HepG2 (cell line): ENCODE data around the gene ARL4C. TPM values are rescaled to one million over a fixed set of nuclear protein-coding genes. Genes with fewer than 3 reads are reported as not detected.

Source experiments
- ATAC-seq: fragments of 200-7000 bp; cut with Tn5 transposase; 3 replicates; pipeline ENCODE4 v1.9.1; 2020; ENCODE audit warnings: mild to moderate bottlenecking, moderate library complexity
- BruUV-seq: library from RNA; stranded (reverse); fragments of 400-500 nt; replicated peaks from 2 replicates; lab custom pipeline; 2021; lab: Mats Ljungman, UMichigan
- CTCF ChIA-PET: fragments of 300-600 bp; formaldehyde crosslinking; extraction: SDS; loops from one replicate; lab custom pipeline; 2021; ENCODE audit warnings: low total read pairs, inconsistent platforms, low intra/inter-chr PET ratio; lab: Yijun Ruan, JAX
- POLR2A ChIA-PET: fragments of 350-600 bp; sonication (Branson Sonifier 250); formaldehyde crosslinking; loops from one replicate; lab custom pipeline; 2020; ENCODE audit warnings: antibody characterized with exemption, inconsistent platforms; lab: Yijun Ruan, JAX
- DNase-seq: peaks from one replicate; pipeline ENCODE4 v3.0.0-alpha.2; 2015; ENCODE audit warnings: low spot score
- FAIRE-seq: peaks from 3 replicates; lab custom pipeline; 2011; peaks lifted over from hg19 to GRCh38; lab: Jason Lieb, UNC
- H2AFZ ChIP-seq: one replicate; pipeline ENCODE4 v1.6.1; 2011; ENCODE audit warnings: low read length, inconsistent platforms
- H3K27ac ChIP-seq: fragments of 300-600 bp; 3 replicates; pipeline ENCODE4 v1.8.0; 2011; ENCODE audit warnings: mixed run types, mild to moderate bottlenecking, mixed read lengths, low read length, inconsistent platforms; ENCODE audit not compliant: insufficient read depth; ENCODE audit errors: extremely low read length
- H3K27me3 ChIP-seq, 2 experiments: fragments of 200-600 bp in 1 of 2; 2 replicates in 1 of 2; 3 replicates in 1 of 2; pipeline versions ENCODE4 v1.6.0 to v1.8.0; 2011; ENCODE audit warnings: low read length in 2 of 2, mild to moderate bottlenecking in 2 of 2, moderate library complexity in 2 of 2, inconsistent platforms in 1 of 2; ENCODE audit not compliant: insufficient read depth in 2 of 2, control insufficient read depth in 1 of 2
- H3K36me3 ChIP-seq, 2 experiments: fragments of 200-600 bp in 1 of 2; replicated peaks in 1 of 2; 2 replicates in 1 of 2; 3 replicates in 1 of 2; pipeline versions ENCODE4 v1.5.1 to v1.8.0; 2011; ENCODE audit warnings: low read length in 2 of 2, inconsistent platforms in 1 of 2; ENCODE audit not compliant: insufficient read depth in 2 of 2, control insufficient read depth in 1 of 2
- H3K4me1 ChIP-seq: 2 replicates; pipeline ENCODE4 v1.5.1; 2012; ENCODE audit warnings: low read length, inconsistent platforms; ENCODE audit not compliant: insufficient read depth
- H3K4me2 ChIP-seq: 2 replicates; pipeline ENCODE4 v1.6.0; 2011; ENCODE audit warnings: low read depth, low read length, inconsistent platforms
- H3K4me3 ChIP-seq, 3 experiments: fragments of 200-600 bp in 1 of 3; sonication (generic), shearing (Covaris generic) in 1 of 3; replicated peaks in 1 of 3; 2 replicates each; pipeline ENCODE4 v1.5.1; 2011 to 2016; ENCODE audit warnings: low read length in 3 of 3, inconsistent platforms in 2 of 3, low read depth in 2 of 3, mild to moderate bottlenecking in 2 of 3, control low read depth in 1 of 3, mixed read lengths in 1 of 3; ENCODE audit not compliant: insufficient read depth in 1 of 3
- H3K79me2 ChIP-seq: one replicate; pipeline ENCODE4 v1.6.1; 2011; ENCODE audit warnings: low read length, inconsistent platforms; ENCODE audit not compliant: insufficient read depth
- H3K9ac ChIP-seq: 2 replicates; pipeline ENCODE4 v1.6.0; 2011; ENCODE audit warnings: mild to moderate bottlenecking, low read depth, low read length, inconsistent platforms; ENCODE audit not compliant: insufficient read depth
- H3K9me3 ChIP-seq: 2 replicates; pipeline ENCODE4 v1.5.1; 2012; ENCODE audit warnings: mild to moderate bottlenecking, low read length
- H4K20me1 ChIP-seq: 2 replicates; pipeline ENCODE4 v1.6.0; 2011; ENCODE audit warnings: inconsistent platforms, mild to moderate bottlenecking, low read length, moderate library complexity; ENCODE audit not compliant: insufficient read depth
- FOXA1 ChIP-seq, 2 experiments: fragments of 450-650 bp in 1 of 2; sonication (generic) in 1 of 2; formaldehyde crosslinking in 1 of 2; IDR thresholded peaks; 2 replicates each; pipeline versions ENCODE4 v1.4.0 to v1.6.1; 2016 to 2020; ENCODE audit warnings: missing genetic modification reagents in 1 of 2
- HMG20A ChIP-seq: IDR thresholded peaks from 2 replicates; pipeline ENCODE4 v1.6.1; 2016; ENCODE audit warnings: borderline replicate concordance
- KAT7 ChIP-seq: IDR thresholded peaks from 2 replicates; pipeline ENCODE4 v1.6.1; 2018; ENCODE audit warnings: borderline replicate concordance, missing compliant biosample characterization
- KIAA2018 ChIP-seq: sonication (generic); formaldehyde crosslinking; IDR thresholded peaks from 2 replicates; pipeline ENCODE4 v1.5.0; 2020; ENCODE audit warnings: mild to moderate bottlenecking, missing genetic modification reagents, borderline replicate concordance
- MIER3 ChIP-seq: IDR thresholded peaks from 2 replicates; pipeline ENCODE4 v1.6.1; 2016; ENCODE audit warnings: missing compliant biosample characterization, borderline replicate concordance
- PHF21A ChIP-seq: sonication (generic); formaldehyde crosslinking; IDR thresholded peaks from 2 replicates; pipeline ENCODE4 v1.5.0; 2020; ENCODE audit warnings: mild to moderate bottlenecking, missing genetic modification reagents
- REST ChIP-seq, 2 experiments: IDR thresholded peaks; 2 replicates each; pipeline ENCODE4 v1.6.1; 2011 to 2012; ENCODE audit warnings: low read length in 2 of 2, borderline replicate concordance in 1 of 2, low read depth in 1 of 2, mild to moderate bottlenecking in 1 of 2, moderate library complexity in 1 of 2
- SETDB1 ChIP-seq: sonication (generic); formaldehyde crosslinking; IDR thresholded peaks from 2 replicates; pipeline ENCODE4 v1.5.1; 2020; ENCODE audit warnings: missing genetic modification reagents, mild to moderate bottlenecking, borderline replicate concordance
- XRCC5 ChIP-seq: fragments of 200-400 bp; formaldehyde crosslinking; optimal IDR thresholded peaks from 2 replicates; pipeline ENCODE3; 2017; ENCODE audit warnings: mild to moderate bottlenecking, low read length
- ZNF432 ChIP-seq: sonication (generic); formaldehyde crosslinking; IDR thresholded peaks from 2 replicates; pipeline ENCODE4 v1.5.0; 2020; ENCODE audit warnings: missing genetic modification reagents, mild to moderate bottlenecking, borderline replicate concordance
- ZNF44 ChIP-seq: sonication (generic); formaldehyde crosslinking; IDR thresholded peaks from 2 replicates; pipeline ENCODE4 v1.5.1; 2020; ENCODE audit warnings: mild to moderate bottlenecking, missing genetic modification reagents
- ZNF563 ChIP-seq: sonication (generic); formaldehyde crosslinking; IDR thresholded peaks from 2 replicates; pipeline ENCODE4 v1.8.0; 2022; ENCODE audit warnings: mild to moderate bottlenecking, moderate library complexity, missing genetic modification reagents
- WGBS: methylation state at CpG from one replicate; pipeline ENCODE4 v1.1.6; 2017; ENCODE audit warnings: low lambda C conversion rate; 5-methylcytosine and 5-hydroxymethylcytosine counted together
- in situ Hi-C: cut with HindIII; loops from 2 replicates; pipeline ENCODE4 v1.10.0; 2017; ENCODE audit warnings: low pct_unique_long_range_greater_than_20kb; ENCODE audit not compliant: extremely low pct_ligation_motif_present
- intact Hi-C: fragments of 100-400 bp; cut with micrococcal nuclease; formaldehyde crosslinking; loops from one replicate; pipeline ENCODE4 v1.10.0; 2022; ENCODE audit not compliant: unreplicated experiment
- polyA plus RNA-seq, 8 experiments: library from polyadenylated mRNA; depleted of rRNA in 3 of 8; stranded (reverse) in 7 of 8; unstranded in 1 of 8; fragments of >200 nt; fragmentation: Illumina TruSeq in 4 of 8; extraction: Trizol in 4 of 8; gene quantifications; 2 replicates each; pipeline versions ENCODE4 v1.2.1 to v1.2.3, GENCODE V29; 2011 to 2016; ENCODE audit warnings: low read depth in 4 of 8, missing spikeins in 1 of 8, mixed read lengths in 1 of 8; ENCODE audit not compliant: insufficient read depth in 1 of 8
- total RNA-seq, 5 experiments: library from RNA; depleted of rRNA; stranded (reverse); fragments of >200 nt; fragmentation: Illumina TruSeq; extraction: Trizol; gene quantifications; 2 replicates each; pipeline ENCODE4 v1.2.3, GENCODE V29; 2016; ENCODE audit warnings: low read depth in 1 of 5

The ARL4C gene
- total and polyA plus RNA-seq, 2 of the 13 experiments (the other 11 are each of a cell fraction or from before 2014, with no cell fraction given): 0.07 to 0.15 TPM

- no peaks in the 10 kb centered on the region for H3K36me3 ChIP-seq
- WGBS: 72% methylated on average over 17 of the region's 17 CpGs
- no peak overlapping the region for H3K9ac ChIP-seq
- ChIA-PET CTCF (no interaction called here), POLR2A (no interaction called here)
- no peak overlapping the region for H3K4me2 ChIP-seq
- ATAC-seq (no peak), FAIRE-seq (no peak), DNase-seq (no peak)
- H3K4me3 ChIP-seq: no peak overlapping the region
- intact Hi-C loops: no loop called here
- peaks cover 8% of the 10 kb centered on the region; the same call in 1 of the 2 replicates for H3K4me1 ChIP-seq
- in situ Hi-C loops: no loop called here
- no peaks in the 10 kb centered on the region for H4K20me1 ChIP-seq
- H3K27ac ChIP-seq: no peak overlapping the region
- H2AFZ ChIP-seq: no peak overlapping the region
- H3K9me3 ChIP-seq: no peaks in the 10 kb centered on the region
- TF ChIP-seq ZNF44 (CRISPR knock-in tag) (no peak), MIER3 (CRISPR knock-in tag) (no peak), SETDB1 (CRISPR knock-in tag) (no peak), HMG20A (CRISPR knock-in tag) (no peak), ZNF432 (CRISPR knock-in tag) (no peak), PHF21A (CRISPR knock-in tag) (no peak), KIAA2018 (CRISPR knock-in tag) (no peak), ZNF563 (CRISPR knock-in tag) (no peak), FOXA1 (IDR thresholded peaks at IDR 0.05) (no peak), FOXA1 (CRISPR knock-in tag; IDR thresholded peaks at IDR 0.05) (no peak), REST (IDR thresholded peaks at IDR 0.05; ENCODE audit: borderline replicate concordance in 1 of 2, low read depth in 1 of 2, low read length in 2 of 2) (no peak), XRCC5 (no peak), KAT7 (CRISPR knock-in tag) (no peak)
- peaks cover 0 to 23% of the 10 kb centered on the region in 2 experiments; a peak in 2 of 5 replicates for H3K27me3 ChIP-seq
- no TSS peak for BruUV-seq
- H3K79me2 ChIP-seq: no peaks in the 10 kb centered on the region
These were observed 33.1 kb downstream of the ARL4C start for GRCh38 chr2:234463626-234464290.
